GM19351 (cell line): ENCODE data around the gene COQ4.
A peak's percentile ranks its signal among the peaks of the same experiment; 100 is the strongest.
"Not testable (repeated sequence)": the region's sequence is repeated elsewhere in the genome, so short reads cannot be mapped to it uniquely, and the experiment has no call there.

Experiments
- ATAC-seq: cut with Tn5 transposase; IDR thresholded peaks from one replicate; pipeline ENCODE4 v1.9.1; 2021; ENCODE audit warnings: mild to moderate bottlenecking, moderate library complexity; ENCODE audit not compliant: unreplicated experiment

COQ4 gene

GRCh38 chr9:128322404-128323211, at the start of gene COQ4, which contains the start of gene TRUB2:
Gene COQ4, plus strand, starts transcription at chr9:128322839. Its CDS starts 20 bp downstream, at chr9:128322859.
Gene TRUB2, minus strand, starts transcription at chr9:128322447. Its CDS starts 39 bp downstream, at chr9:128322408.
- peak; percentile 84 for ATAC-seq

GRCh38 chr9:128274245-128274644, 48.4 kb upstream of the COQ4 start:
- no peak for ATAC-seq

GRCh38 chr9:128275198-128276007, 47.2 kb upstream of the COQ4 start, which contains the start of gene GOLGA2:
Gene GOLGA2, minus strand, starts transcription at chr9:128276007. Its CDS starts 31 bp downstream, at chr9:128275976.
- peak; percentile 49 for ATAC-seq

GRCh38 chr9:128276008-128276573, 46.5 kb upstream of the COQ4 start, which contains the start of gene SWI5:
Gene SWI5, plus strand, starts transcription at chr9:128276276.
- ATAC-seq: peak; percentile 92

GRCh38 chr9:128276574-128277270, 45.9 kb upstream of the COQ4 start:
- no peak for ATAC-seq

- not testable (repeated sequence) for ATAC-seq
These were observed 43.3 kb upstream of the COQ4 start for GRCh38 chr9:128279088-128280073.

- no peak for ATAC-seq
These were observed 42.5 kb upstream of the COQ4 start for GRCh38 chr9:128280084-128280622.

- ATAC-seq: no peak
These were observed 40.1 kb upstream of the COQ4 start for GRCh38 chr9:128282500-128282899.

- no peak for ATAC-seq
These were observed 37.4 kb upstream of the COQ4 start for GRCh38 chr9:128285033-128285784.

GRCh38 chr9:128286440-128286839, 36.2 kb upstream of the COQ4 start:
- no peak for ATAC-seq

GRCh38 chr9:128288273-128289004, 34.2 kb upstream of the COQ4 start:
- no peak for ATAC-seq

- ATAC-seq: no peak
These were observed 30.6 kb upstream of the COQ4 start for GRCh38 chr9:128292009-128292408.

GRCh38 chr9:128293091-128293490, 29.5 kb upstream of the COQ4 start:
- no peak for ATAC-seq

- no peak for ATAC-seq
These were observed 28.5 kb upstream of the COQ4 start for GRCh38 chr9:128294142-128294541.

- no peak for ATAC-seq
These were observed 26.1 kb upstream of the COQ4 start for GRCh38 chr9:128296340-128297220.

GRCh38 chr9:128297221-128297773, 25.3 kb upstream of the COQ4 start:
- no peak for ATAC-seq
